ENCODE data around the gene IFIT1B.
A peak's percentile ranks its signal among the peaks of the same experiment; 100 is the strongest.

IFIT1B gene

DNA sequence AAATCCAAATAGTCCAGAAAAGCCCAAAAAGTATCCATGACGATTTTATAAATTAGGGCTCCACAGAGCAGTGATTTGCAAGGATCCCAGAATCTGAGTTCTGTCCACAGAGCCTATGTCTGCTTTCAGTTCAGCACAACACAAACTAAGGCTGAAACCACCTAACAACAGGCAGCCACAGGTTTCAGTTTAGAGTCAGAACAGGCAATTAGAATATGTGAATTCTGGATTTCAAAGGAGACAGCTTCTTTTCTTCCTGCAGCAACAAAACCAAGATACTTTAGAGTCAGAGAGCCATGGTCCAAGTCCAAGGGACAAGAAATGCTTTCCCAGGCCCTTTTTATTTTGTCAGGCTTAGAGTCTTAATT is 26.5 kb upstream of the IFIT1B start:
- no peak for DNase-seq (ENCODE audit: low read depth)
- TF ChIP-seq, protein P1, sequence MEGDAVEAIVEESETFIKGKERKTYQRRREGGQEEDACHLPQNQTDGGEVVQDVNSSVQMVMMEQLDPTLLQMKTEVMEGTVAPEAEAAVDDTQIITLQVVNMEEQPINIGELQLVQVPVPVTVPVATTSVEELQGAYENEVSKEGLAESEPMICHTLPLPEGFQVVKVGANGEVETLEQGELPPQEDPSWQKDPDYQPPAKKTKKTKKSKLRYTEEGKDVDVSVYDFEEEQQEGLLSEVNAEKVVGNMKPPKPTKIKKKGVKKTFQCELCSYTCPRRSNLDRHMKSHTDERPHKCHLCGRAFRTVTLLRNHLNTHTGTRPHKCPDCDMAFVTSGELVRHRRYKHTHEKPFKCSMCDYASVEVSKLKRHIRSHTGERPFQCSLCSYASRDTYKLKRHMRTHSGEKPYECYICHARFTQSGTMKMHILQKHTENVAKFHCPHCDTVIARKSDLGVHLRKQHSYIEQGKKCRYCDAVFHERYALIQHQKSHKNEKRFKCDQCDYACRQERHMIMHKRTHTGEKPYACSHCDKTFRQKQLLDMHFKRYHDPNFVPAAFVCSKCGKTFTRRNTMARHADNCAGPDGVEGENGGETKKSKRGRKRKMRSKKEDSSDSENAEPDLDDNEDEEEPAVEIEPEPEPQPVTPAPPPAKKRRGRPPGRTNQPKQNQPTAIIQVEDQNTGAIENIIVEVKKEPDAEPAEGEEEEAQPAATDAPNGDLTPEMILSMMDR (conservative IDR thresholded peaks at IDR 0.05; ENCODE audit: low read length), result no peak
- no peak overlapping the region; the same call in 1 of the 2 replicates for H3K4me3 ChIP-seq (ENCODE audit: low read length)

GRCh38 chr10:89351780-89352597 is 25.9 kb upstream of the IFIT1B start:
- H3K4me3 ChIP-seq (ENCODE audit: low read length), result peak overlapping the region; percentile 34
- TF ChIP-seq, protein P1 (conservative IDR thresholded peaks at IDR 0.05; ENCODE audit: low read length), result no peak
- peak; percentile 99 for DNase-seq (ENCODE audit: low read depth)

- TF ChIP-seq, protein P1 (conservative IDR thresholded peaks at IDR 0.05; ENCODE audit: low read length), result no peak
- H3K4me3 ChIP-seq (ENCODE audit: low read length), result no peak overlapping the region; the same call in 1 of the 2 replicates
- no peak for DNase-seq (ENCODE audit: low read depth)
Observed at GRCh38 chr10:89352802-89353201, 25.1 kb upstream of the IFIT1B start.

GRCh38 chr10:89355394-89355931 is 22.4 kb upstream of the IFIT1B start:
- TF ChIP-seq, protein P1 (conservative IDR thresholded peaks at IDR 0.05; ENCODE audit: low read length), result no peak
- peak; percentile 69 for DNase-seq (ENCODE audit: low read depth)

GRCh38 chr10:89357096-89357495 is 20.8 kb upstream of the IFIT1B start:
- DNase-seq (ENCODE audit: low read depth), result no peak
- no peak overlapping the region for H3K4me3 ChIP-seq (ENCODE audit: low read length)

More at GRCh38 chr10:89355394-89355931, 22.4 kb upstream of the IFIT1B start:
- no peak overlapping the region for H3K4me3 ChIP-seq (ENCODE audit: low read length)

DNA sequence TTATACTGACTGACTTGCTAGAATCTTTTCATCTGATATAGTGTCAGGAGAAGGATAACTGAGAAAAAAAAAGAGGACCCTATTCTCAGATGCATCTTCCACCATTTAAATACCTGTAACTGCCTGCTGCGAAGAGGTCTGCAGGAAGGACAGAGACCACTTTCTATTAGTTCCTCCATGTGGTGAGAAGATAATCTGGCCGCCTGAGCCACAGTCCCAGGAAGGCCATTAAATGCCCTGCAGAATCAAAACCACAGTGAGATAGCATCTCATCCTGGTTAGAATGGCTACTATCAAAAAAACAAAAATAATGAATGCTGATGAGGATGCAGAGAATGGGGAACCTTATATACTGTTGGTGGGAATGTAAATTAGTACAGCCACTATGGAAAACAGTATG is 19.9 kb upstream of the IFIT1B start:
- no peak for DNase-seq (ENCODE audit: low read depth)
- TF ChIP-seq, protein P1 (conservative IDR thresholded peaks at IDR 0.05; ENCODE audit: low read length), result no peak
- H3K4me3 ChIP-seq (ENCODE audit: low read length), result no peak overlapping the region

More at GRCh38 chr10:89357096-89357495, 20.8 kb upstream of the IFIT1B start:
- TF ChIP-seq, protein P1 (conservative IDR thresholded peaks at IDR 0.05; ENCODE audit: low read length), result no peak

GRCh38 chr10:89360157-89360556 is 17.7 kb upstream of the IFIT1B start:
- H3K4me3 ChIP-seq (ENCODE audit: low read length), result no peak overlapping the region
- TF ChIP-seq, protein P1 (conservative IDR thresholded peaks at IDR 0.05; ENCODE audit: low read length), result no peak
- DNase-seq (ENCODE audit: low read depth), result no peak

All from AG10803 (cell line).